ENCODE measurements around the gene EFNA1. TPM values are rescaled to one million over a fixed set of nuclear protein-coding genes. Genes with fewer than 3 reads are reported as not detected.

Gene EFNA1
- total RNA-seq, 3 donors from 2014 or later (not counting 1 experiment from before 2014, with no cell fraction given) = 1.5 to 1.9 (median 1.9) TPM

DNA sequence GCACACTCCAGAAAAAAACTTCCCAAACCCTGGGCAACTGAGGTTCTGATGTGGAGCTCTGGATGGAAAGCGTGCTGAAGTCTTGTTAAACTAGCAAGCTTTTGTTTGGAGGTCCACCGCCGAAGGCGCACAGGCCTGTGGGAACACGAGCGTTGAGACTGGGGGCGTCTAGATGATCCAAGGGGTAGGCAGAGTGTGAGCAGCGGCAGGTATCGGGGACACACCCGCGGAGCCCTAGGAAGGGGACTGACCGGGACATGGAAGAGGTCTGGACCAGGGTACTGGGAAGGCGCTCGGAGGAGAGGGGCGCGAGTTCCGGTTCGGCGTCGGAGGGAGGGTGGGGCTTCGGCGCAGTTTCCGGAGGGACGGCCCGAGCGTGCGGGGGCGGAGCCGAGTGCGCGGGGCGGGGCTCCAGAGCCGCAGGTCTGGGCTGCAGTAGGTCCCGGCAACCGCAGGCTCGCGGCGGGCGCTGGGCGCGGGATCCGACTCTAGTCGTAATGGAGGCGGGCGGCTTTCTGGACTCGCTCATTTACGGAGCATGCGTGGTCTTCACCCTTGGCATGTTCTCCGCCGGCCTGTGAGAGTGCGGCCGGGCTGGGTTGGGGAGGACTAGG is 7.8 kb downstream of the EFNA1 start, which contains the start of gene SLC50A1:
SLC50A1 (plus strand) TSS at position 438 of the 614 bp plus-strand sequence; CDS start at position 498, 60 bp downstream.
- TF ChIP-seq, protein P1, sequence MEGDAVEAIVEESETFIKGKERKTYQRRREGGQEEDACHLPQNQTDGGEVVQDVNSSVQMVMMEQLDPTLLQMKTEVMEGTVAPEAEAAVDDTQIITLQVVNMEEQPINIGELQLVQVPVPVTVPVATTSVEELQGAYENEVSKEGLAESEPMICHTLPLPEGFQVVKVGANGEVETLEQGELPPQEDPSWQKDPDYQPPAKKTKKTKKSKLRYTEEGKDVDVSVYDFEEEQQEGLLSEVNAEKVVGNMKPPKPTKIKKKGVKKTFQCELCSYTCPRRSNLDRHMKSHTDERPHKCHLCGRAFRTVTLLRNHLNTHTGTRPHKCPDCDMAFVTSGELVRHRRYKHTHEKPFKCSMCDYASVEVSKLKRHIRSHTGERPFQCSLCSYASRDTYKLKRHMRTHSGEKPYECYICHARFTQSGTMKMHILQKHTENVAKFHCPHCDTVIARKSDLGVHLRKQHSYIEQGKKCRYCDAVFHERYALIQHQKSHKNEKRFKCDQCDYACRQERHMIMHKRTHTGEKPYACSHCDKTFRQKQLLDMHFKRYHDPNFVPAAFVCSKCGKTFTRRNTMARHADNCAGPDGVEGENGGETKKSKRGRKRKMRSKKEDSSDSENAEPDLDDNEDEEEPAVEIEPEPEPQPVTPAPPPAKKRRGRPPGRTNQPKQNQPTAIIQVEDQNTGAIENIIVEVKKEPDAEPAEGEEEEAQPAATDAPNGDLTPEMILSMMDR (IDR thresholded peaks at IDR 0.05) = no peak
- no peaks in the 10 kb centered on the region for H3K36me3 ChIP-seq (ENCODE audit: control insufficient read depth, insufficient read depth, low read length)
- peak within 1 kb of the TSS; percentile 100 for H3K27ac ChIP-seq (ENCODE audit: low read length)
- H3K9me3 Mint-ChIP-seq = no peaks in the 10 kb centered on the region
- DNase-seq = peak; percentile 93 to 96
- peak within 1 kb of the TSS; percentile 99 for H3K27ac Mint-ChIP-seq
- H3K4me3 Mint-ChIP-seq = peak within 1 kb of the TSS; percentile 100
- H3K4me3 ChIP-seq (ENCODE audit: low read length) = peak within 1 kb of the TSS; percentile 98
- intact Hi-C loops (cut with micrococcal nuclease) = no loop called here
- H3K4me1 ChIP-seq (ENCODE audit: control insufficient read depth, insufficient read depth, low read length) = peaks cover 37% of the 10 kb centered on the region
- peaks cover 5 to 6% of the 10 kb centered on the region in 2 donors for H3K27me3 Mint-ChIP-seq (ENCODE audit: low read depth in 2 of 2)
- WGBS (ENCODE audit: insufficient coverage) = under 1% methylated on average over 52 of the region's 52 CpGs
- no peaks in the 10 kb centered on the region for H3K36me3 Mint-ChIP-seq
- H3K27me3 ChIP-seq (ENCODE audit: control insufficient read depth, insufficient read depth, low read length) = no peaks in the 10 kb centered on the region
- peaks cover 22 to 48% of the 10 kb centered on the region in 2 donors for H3K4me1 Mint-ChIP-seq
- ATAC-seq = peak; percentile 80 to 93 (median 85)
- no peaks in the 10 kb centered on the region for H3K9me3 ChIP-seq (ENCODE audit: control insufficient read depth, insufficient read depth, low read length)

DNA sequence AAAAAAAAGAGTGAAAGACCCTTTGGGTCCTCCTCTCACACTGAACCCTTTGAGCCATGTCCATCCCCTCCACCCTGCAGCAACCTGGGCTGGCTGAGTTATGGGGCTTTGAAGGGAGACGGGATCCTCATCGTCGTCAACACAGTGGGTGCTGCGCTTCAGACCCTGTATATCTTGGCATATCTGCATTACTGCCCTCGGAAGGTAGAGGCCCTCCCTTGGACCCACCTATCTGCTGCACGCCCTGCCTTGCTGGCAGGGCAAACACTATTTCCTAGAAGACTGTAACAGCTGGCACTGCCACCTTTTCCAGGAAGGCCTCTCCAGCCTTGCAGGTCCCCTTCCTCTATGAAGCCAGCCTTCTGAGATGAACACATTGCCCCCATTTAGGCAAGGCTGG is 9.1 kb downstream of the EFNA1 start:
- Mint-ChIP-seq H3K4me3 (peak overlapping the region; percentile 100), H3K27ac (peak overlapping the region; percentile 99), H3K4me1 (peaks cover 22 to 50% of the 10 kb centered on the region in 2 donors)

DNA sequence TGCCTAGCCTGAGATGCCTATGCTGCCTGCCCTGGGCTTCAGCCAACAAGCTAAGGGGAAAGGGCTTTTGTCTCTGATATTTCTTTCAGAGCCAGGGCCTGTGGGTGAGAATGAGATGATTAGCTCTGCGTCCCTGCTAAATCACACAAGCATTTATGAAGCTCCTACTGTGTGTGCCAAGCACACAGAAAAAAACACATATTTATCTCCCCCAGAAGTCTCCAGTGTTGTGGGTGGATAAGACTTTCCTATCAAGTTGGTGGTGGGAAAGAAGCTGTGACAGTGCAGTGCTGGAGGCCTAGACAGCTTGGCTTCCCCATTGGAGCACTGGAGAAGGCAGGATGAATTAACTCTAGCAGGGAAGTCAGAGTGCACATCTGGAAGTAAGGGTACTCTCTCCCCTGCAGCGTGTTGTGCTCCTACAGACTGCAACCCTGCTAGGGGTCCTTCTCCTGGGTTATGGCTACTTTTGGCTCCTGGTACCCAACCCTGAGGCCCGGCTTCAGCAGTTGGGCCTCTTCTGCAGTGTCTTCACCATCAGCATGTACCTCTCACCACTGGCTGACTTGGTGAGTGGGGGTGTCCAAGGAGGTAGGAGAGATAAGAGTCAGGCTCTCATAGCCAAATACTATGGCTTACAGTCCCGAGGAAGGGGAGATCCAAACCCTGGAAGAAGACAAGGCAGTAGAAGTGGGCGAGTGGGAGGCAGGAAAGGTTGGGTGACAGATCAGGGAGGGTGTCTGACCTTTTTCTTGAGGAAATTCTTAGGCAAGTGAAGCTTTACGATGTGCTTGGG is 9.7 kb downstream of the EFNA1 start:
- H3K27me3 Mint-ChIP-seq (ENCODE audit: low read depth in 2 of 2) = no peaks in the 10 kb centered on the region

More for the DNA sequence above, 9.1 kb downstream of the EFNA1 start:
- H3K27me3 ChIP-seq (ENCODE audit: control insufficient read depth, insufficient read depth, low read length) = no peaks in the 10 kb centered on the region
- no peaks in the 10 kb centered on the region for H3K36me3 ChIP-seq (ENCODE audit: control insufficient read depth, insufficient read depth, low read length)
- H3K27ac ChIP-seq (ENCODE audit: low read length) = peak overlapping the region; percentile 100
- Mint-ChIP-seq H3K27me3 (ENCODE audit: low read depth in 2 of 2) (no peaks in the 10 kb centered on the region), H3K36me3 (no peaks in the 10 kb centered on the region), H3K9me3 (no peaks in the 10 kb centered on the region)
- peaks cover 39% of the 10 kb centered on the region for H3K4me1 ChIP-seq (ENCODE audit: control insufficient read depth, insufficient read depth, low read length)
- WGBS (ENCODE audit: insufficient coverage) = 27% methylated on average over 6 of the region's 6 CpGs
- no peak for ATAC-seq
- H3K9me3 ChIP-seq (ENCODE audit: control insufficient read depth, insufficient read depth, low read length) = no peaks in the 10 kb centered on the region
- peak in 1 of 2 donors; percentile 49 for DNase-seq
- H3K4me3 ChIP-seq (ENCODE audit: low read length) = peak overlapping the region; percentile 98
- TF ChIP-seq, protein P1 (IDR thresholded peaks at IDR 0.05) = no peak
- intact Hi-C loops (cut with micrococcal nuclease) = no loop called here

More for the DNA sequence above, 9.7 kb downstream of the EFNA1 start:
- Histone ChIP-seq H3K27ac (ENCODE audit: low read length) (peak overlapping the region; percentile 100), H3K4me1 (ENCODE audit: control insufficient read depth, insufficient read depth, low read length) (peaks cover 39% of the 10 kb centered on the region), H3K36me3 (ENCODE audit: control insufficient read depth, insufficient read depth, low read length) (no peaks in the 10 kb centered on the region), H3K27me3 (ENCODE audit: control insufficient read depth, insufficient read depth, low read length) (no peaks in the 10 kb centered on the region), H3K9me3 (ENCODE audit: control insufficient read depth, insufficient read depth, low read length) (no peaks in the 10 kb centered on the region), H3K4me3 (ENCODE audit: low read length) (no peak overlapping the region)
- TF ChIP-seq, protein P1 (IDR thresholded peaks at IDR 0.05) = no peak
- peak overlapping the region; percentile 99 for H3K27ac Mint-ChIP-seq
- peaks cover 22 to 50% of the 10 kb centered on the region in 2 donors for H3K4me1 Mint-ChIP-seq
- no peaks in the 10 kb centered on the region for H3K9me3 Mint-ChIP-seq
- H3K4me3 Mint-ChIP-seq = peak overlapping the region; percentile 100
- H3K36me3 Mint-ChIP-seq = no peaks in the 10 kb centered on the region
- intact Hi-C loops (cut with micrococcal nuclease) = no loop called here
- no peak for ATAC-seq
- DNase-seq = no peak
- whole genome bisulfite sequencing (ENCODE audit: insufficient coverage) = 94% methylated on average over 5 of the region's 6 CpGs

Data from natural killer cell (primary cell).